IgD-negative memory B cell (primary cell): ENCODE measurements around the gene GRHL1. TPM values are rescaled to one million over a fixed set of nuclear protein-coding genes. Genes with fewer than 3 reads are reported as not detected.

ENCODE experiments used
- H3K27ac Mint-ChIP-seq, 3 donors: one replicate each; pipeline ENCODE4 v1.8.0; 2020 to 2022; ENCODE audit warnings: mild to moderate bottlenecking in 3 of 3, mixed read lengths in 3 of 3, moderate library complexity in 1 of 3
- H3K27me3 Mint-ChIP-seq: one replicate; pipeline ENCODE4 v1.8.0; 2021; ENCODE audit warnings: mixed read lengths
- H3K36me3 Mint-ChIP-seq: one replicate; pipeline ENCODE4 v1.8.0; 2020; ENCODE audit warnings: mild to moderate bottlenecking, mixed read lengths
- H3K4me1 Mint-ChIP-seq, 3 donors: one replicate each; pipeline ENCODE4 v1.8.0; 2020 to 2022; ENCODE audit warnings: mixed read lengths in 3 of 3, mild to moderate bottlenecking in 1 of 3
- H3K4me3 Mint-ChIP-seq, 4 donors: one replicate each; pipeline ENCODE4 v1.8.0; 2020 to 2022; ENCODE audit warnings: mild to moderate bottlenecking in 4 of 4, mixed read lengths in 4 of 4, moderate library complexity in 3 of 4
- H3K9me3 Mint-ChIP-seq, 3 donors: one replicate each; pipeline ENCODE4 v1.8.0; 2020 to 2021; ENCODE audit warnings: mixed read lengths in 3 of 3, mild to moderate bottlenecking in 1 of 3
- polyA plus RNA-seq: library from polyadenylated mRNA; unstranded; fragments of 300-500 nt; fragmentation: Illumina TruSeq; gene quantifications from one replicate; pipeline ENCODE4 v1.2.3, GENCODE V29; 2021

The GRHL1 gene
- polyA plus RNA-seq, 1 donor from 2014 or later: 0.16 TPM

DNA sequence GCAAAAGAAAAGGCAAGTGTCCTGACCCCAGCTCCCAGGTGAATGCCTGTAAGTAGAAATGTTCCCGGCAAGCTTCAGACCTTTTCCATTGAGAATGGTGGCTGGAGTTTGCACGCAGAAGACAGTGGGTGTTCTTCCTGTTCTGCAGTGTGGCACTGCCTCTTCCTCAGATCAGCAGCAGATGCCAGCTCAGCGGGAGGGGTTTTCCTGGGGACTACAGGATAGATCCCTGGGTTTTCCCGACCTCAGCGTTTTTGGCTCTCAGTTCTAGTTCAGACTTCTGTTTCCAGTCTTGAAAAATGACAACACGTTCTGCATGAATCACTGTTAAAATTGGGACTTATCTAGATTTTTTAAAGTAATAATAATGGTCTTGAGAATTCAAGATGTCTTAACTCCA lies 39.2 kb downstream of the GRHL1 start:
- Mint-ChIP-seq H3K4me3 (no peak overlapping the region), H3K36me3 (peaks cover 2% of the 10 kb centered on the region), H3K4me1 (no peaks in the 10 kb centered on the region), H3K9me3 (no peaks in the 10 kb centered on the region), H3K27me3 (no peaks in the 10 kb centered on the region), H3K27ac (no peak overlapping the region)

DNA sequence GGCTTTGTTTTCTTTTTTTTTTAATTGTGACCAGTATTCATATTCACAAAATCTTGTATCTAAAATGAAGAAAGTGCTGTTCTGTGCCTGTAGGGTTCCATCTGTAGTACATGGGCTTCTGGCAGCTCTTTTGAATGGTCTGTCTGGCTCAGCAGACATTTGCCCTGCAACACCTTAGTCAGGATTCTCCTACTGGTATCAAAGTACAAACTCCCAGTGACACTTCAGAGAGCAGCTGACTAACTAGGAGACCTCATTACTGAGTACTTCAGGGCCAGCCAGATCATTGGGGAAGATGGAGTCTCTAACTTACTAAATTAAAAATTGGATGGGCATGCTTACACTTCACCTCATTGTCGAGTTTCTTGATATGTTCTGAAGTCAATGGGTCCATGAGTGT lies 39.7 kb downstream of the GRHL1 start:
- no peak overlapping the region for H3K4me3 Mint-ChIP-seq
- no peaks in the 10 kb centered on the region for H3K4me1 Mint-ChIP-seq
- H3K27ac Mint-ChIP-seq: no peak overlapping the region
- no peaks in the 10 kb centered on the region for H3K27me3 Mint-ChIP-seq
- peaks cover 3% of the 10 kb centered on the region for H3K36me3 Mint-ChIP-seq
- no peaks in the 10 kb centered on the region for H3K9me3 Mint-ChIP-seq

DNA sequence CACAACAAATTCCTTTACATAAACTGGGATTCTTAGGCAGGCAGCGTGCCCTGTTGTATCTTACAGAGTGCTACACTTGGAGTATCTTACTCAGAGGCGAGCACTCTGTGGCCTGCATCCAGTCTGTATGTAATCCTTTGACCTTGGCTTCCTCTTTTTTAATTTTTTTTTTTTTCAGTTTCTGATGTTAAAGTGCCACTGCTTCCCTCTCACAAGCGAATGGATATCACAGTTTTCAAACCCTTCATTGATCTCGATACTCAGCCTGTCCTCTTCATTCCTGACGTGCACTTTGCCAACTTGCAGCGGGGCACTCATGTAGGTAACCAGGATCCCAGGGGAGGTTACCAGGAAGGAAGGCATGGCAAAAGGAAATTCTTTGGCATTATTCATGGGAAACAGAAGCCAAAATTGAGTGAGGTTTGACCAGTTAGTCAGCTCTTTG lies 40.4 kb downstream of the GRHL1 start:
- H3K27ac Mint-ChIP-seq: no peak overlapping the region
- H3K27me3 Mint-ChIP-seq: no peaks in the 10 kb centered on the region

DNA sequence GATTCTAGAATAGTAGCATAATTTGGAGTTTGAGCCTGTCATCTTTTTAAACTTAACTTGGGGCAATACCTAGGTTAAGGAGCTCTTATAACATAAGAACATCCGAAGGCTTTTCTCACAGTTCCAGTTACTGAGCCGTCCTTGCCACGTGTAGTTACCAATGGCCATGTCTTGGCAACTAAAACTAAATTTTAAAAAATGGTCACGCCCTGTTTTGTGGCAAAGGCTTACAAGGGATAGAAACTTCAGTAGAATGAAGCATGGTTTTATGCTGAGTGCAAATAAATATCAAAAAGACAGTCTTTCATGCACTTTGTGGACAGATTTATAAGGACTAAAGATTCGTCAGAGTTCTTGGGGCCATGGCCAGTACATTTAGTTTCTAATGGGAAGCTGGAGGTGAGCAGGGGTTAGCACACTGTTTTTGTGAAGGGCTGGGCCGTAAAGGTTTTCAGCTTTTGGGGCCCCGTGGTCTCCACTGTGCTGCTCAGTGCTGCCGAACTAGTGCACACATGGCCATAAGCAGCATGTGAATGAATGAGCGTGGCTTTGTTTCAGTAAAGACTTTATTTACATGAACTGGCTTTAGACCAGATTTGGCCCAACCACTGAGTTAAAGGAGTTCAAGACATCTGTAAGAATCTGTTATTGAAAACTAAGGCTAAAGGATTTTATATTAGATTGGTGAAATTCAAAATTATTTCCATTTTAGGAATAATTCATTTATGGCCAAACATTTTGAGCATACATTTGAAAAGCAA lies 41.1 kb downstream of the GRHL1 start:
- Mint-ChIP-seq H3K27ac (no peak overlapping the region), H3K4me3 (no peak overlapping the region), H3K4me1 (no peaks in the 10 kb centered on the region), H3K9me3 (no peaks in the 10 kb centered on the region), H3K36me3 (peaks cover 3% of the 10 kb centered on the region), H3K27me3 (no peaks in the 10 kb centered on the region)

More for the DNA sequence above, 40.4 kb downstream of the GRHL1 start:
- Mint-ChIP-seq H3K36me3 (peaks cover 3% of the 10 kb centered on the region), H3K9me3 (no peaks in the 10 kb centered on the region), H3K4me1 (no peaks in the 10 kb centered on the region), H3K4me3 (no peak overlapping the region)

- Mint-ChIP-seq H3K27ac (no peak overlapping the region), H3K36me3 (peaks cover 2% of the 10 kb centered on the region), H3K4me1 (no peaks in the 10 kb centered on the region), H3K27me3 (no peaks in the 10 kb centered on the region), H3K9me3 (no peaks in the 10 kb centered on the region), H3K4me3 (no peak overlapping the region)
Measured at GRCh38 chr2:9993488-9994165, 42.1 kb downstream of the GRHL1 start.

- Mint-ChIP-seq H3K4me3 (no peak overlapping the region), H3K9me3 (no peaks in the 10 kb centered on the region), H3K4me1 (no peaks in the 10 kb centered on the region), H3K27me3 (no peaks in the 10 kb centered on the region), H3K36me3 (peaks cover 2% of the 10 kb centered on the region), H3K27ac (no peak overlapping the region)
Measured at GRCh38 chr2:9994462-9994861, 43.0 kb downstream of the GRHL1 start.

GRCh38 chr2:9995059-9995458 lies 43.6 kb downstream of the GRHL1 start:
- peaks cover 2% of the 10 kb centered on the region for H3K36me3 Mint-ChIP-seq
- no peak overlapping the region for H3K27ac Mint-ChIP-seq
- H3K27me3 Mint-ChIP-seq: no peaks in the 10 kb centered on the region

GRCh38 chr2:9996321-9996720 lies 44.8 kb downstream of the GRHL1 start:
- H3K27me3 Mint-ChIP-seq: no peaks in the 10 kb centered on the region
- H3K27ac Mint-ChIP-seq: no peak overlapping the region
- no peaks in the 10 kb centered on the region for H3K9me3 Mint-ChIP-seq
- H3K4me1 Mint-ChIP-seq: no peaks in the 10 kb centered on the region
- H3K36me3 Mint-ChIP-seq: peaks cover 2% of the 10 kb centered on the region
- H3K4me3 Mint-ChIP-seq: no peak overlapping the region

More at GRCh38 chr2:9995059-9995458, 43.6 kb downstream of the GRHL1 start:
- Mint-ChIP-seq H3K9me3 (no peaks in the 10 kb centered on the region), H3K4me1 (no peaks in the 10 kb centered on the region), H3K4me3 (no peak overlapping the region)

DNA sequence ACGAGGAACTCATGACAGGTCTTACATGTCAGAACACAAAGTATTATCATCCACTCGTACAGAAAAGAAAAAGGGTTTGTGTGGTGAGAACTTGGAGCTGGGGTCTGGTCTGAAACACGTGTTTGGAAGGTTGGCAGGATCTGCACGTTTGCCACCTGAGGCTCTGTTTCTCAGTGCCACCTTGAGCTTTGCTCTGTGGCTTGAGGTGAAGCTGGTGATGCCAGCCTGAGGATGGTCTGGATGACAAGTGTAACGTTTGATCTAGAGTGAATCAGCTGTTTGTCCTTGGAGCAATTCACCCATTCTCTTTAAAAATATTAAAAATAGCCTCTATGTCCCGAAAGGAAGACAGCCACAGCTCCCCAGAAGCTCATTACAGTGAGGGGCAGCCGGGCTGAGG lies 46.4 kb downstream of the GRHL1 start:
- Mint-ChIP-seq H3K27ac (no peak overlapping the region), H3K4me1 (no peaks in the 10 kb centered on the region), H3K4me3 (no peak overlapping the region)

DNA sequence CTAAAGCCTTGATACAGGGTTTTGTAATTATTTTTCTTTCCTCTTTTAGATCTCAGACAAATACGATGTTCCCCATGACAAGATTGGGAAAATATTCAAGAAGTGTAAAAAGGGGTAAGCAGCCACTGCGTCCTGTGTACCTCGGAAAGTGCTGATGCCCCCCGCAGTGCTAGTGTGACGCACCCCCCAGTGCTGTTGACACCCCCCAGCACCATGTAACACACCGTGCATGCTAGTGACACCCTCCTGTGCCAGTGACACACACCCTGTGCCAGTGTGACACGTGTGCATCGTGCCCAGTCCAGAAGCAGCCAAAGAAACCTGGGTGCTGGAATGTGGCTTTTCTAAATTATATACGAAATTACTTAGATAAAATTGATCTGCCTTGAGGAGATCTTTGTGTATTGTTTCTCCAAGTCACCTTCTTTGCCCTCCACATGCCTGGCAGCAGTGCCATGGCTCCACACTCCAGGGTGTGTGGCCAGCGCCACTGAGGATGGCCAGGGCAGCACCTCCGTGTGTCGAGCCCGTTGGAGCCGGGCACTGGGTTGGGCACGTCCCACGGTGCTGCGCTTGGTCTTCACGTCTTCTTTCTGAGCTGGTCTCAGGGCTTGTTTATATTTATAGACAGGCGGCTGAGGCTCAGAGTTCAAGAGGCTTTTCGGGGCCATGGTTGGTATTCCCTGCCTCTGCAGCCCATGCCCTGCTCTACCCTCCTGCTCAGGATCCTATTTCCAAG lies 47.6 kb downstream of the GRHL1 start:
- H3K4me3 Mint-ChIP-seq: no peak overlapping the region
- H3K36me3 Mint-ChIP-seq: peaks cover 5% of the 10 kb centered on the region
- no peak overlapping the region for H3K27ac Mint-ChIP-seq
- no peaks in the 10 kb centered on the region for H3K27me3 Mint-ChIP-seq
- no peaks in the 10 kb centered on the region for H3K9me3 Mint-ChIP-seq
- H3K4me1 Mint-ChIP-seq: no peaks in the 10 kb centered on the region

More for the DNA sequence above, 46.4 kb downstream of the GRHL1 start:
- H3K36me3 Mint-ChIP-seq: peaks cover 2% of the 10 kb centered on the region
- H3K27me3 Mint-ChIP-seq: no peaks in the 10 kb centered on the region
- H3K9me3 Mint-ChIP-seq: no peaks in the 10 kb centered on the region

- Mint-ChIP-seq H3K27me3 (no peaks in the 10 kb centered on the region), H3K4me1 (no peaks in the 10 kb centered on the region), H3K4me3 (no peak overlapping the region), H3K9me3 (no peaks in the 10 kb centered on the region), H3K36me3 (peaks cover 5% of the 10 kb centered on the region), H3K27ac (no peak overlapping the region)
Measured at GRCh38 chr2:9999693-10000092, 48.2 kb downstream of the GRHL1 start.

GRCh38 chr2:10000541-10000940 lies 49.0 kb downstream of the GRHL1 start:
- peaks cover 5% of the 10 kb centered on the region for H3K36me3 Mint-ChIP-seq
- H3K9me3 Mint-ChIP-seq: no peaks in the 10 kb centered on the region
- H3K4me1 Mint-ChIP-seq: no peaks in the 10 kb centered on the region
- no peaks in the 10 kb centered on the region for H3K27me3 Mint-ChIP-seq
- no peak overlapping the region for H3K4me3 Mint-ChIP-seq
- H3K27ac Mint-ChIP-seq: no peak overlapping the region

DNA sequence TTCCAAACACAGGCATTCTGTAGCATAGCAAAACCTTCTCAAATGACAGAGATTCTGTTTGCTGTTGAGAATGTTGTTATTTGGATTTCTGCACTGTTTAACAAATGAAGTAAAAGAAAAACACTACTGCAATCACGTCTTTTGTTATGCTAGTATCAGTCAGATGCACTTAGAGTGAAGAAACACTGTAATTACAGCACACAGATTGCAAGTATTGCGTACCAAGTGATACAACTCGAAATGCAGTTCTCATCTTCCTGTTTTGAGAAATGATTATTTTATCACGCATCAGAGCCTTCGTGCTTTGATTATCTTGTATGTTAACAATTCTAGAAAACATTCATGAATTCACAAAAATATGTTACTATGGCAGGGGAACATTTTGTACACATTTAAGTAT lies 50.1 kb downstream of the GRHL1 start:
- Mint-ChIP-seq H3K9me3 (no peaks in the 10 kb centered on the region), H3K27me3 (peaks cover 3% of the 10 kb centered on the region), H3K36me3 (peaks cover 3% of the 10 kb centered on the region), H3K4me1 (no peaks in the 10 kb centered on the region), H3K4me3 (no peak overlapping the region), H3K27ac (no peak overlapping the region)

GRCh38 chr2:10002109-10002508 lies 50.6 kb downstream of the GRHL1 start:
- Mint-ChIP-seq H3K4me1 (no peaks in the 10 kb centered on the region), H3K36me3 (peaks cover 3% of the 10 kb centered on the region), H3K9me3 (no peaks in the 10 kb centered on the region), H3K27me3 (peaks cover 5% of the 10 kb centered on the region), H3K4me3 (no peak overlapping the region), H3K27ac (no peak overlapping the region)

DNA sequence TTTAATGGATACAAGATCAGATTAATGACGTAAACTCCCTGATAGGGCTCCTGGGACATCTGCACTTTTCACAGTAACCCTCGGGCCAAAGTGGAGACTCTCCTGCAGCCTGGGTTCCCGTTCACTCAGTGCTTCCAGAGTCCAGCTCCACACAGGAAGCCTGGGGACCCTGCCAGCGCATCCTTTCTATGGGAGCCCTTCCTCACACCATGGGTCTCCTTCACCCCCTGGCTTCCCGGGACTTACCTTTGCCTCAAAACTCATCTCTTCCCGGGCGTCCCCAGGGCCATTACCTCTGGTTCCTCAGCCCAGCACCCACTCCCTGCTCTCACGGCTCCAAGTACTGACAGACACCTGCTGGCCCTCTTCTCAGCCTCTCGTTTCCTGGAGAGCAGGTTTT lies 51.2 kb downstream of the GRHL1 start:
- Mint-ChIP-seq H3K4me3 (no peak overlapping the region), H3K4me1 (no peaks in the 10 kb centered on the region), H3K27ac (no peak overlapping the region), H3K36me3 (peaks cover 3% of the 10 kb centered on the region), H3K27me3 (peaks cover 5% of the 10 kb centered on the region), H3K9me3 (no peaks in the 10 kb centered on the region)
